AG04449 (cell line): ENCODE data around the gene VSNL1.

Experiments
- CTCF ChIA-PET: fragments of 350-600 bp; formaldehyde crosslinking; extraction: SDS; loops from one replicate; lab custom pipeline; 2021; ENCODE audit warnings: antibody characterized with exemption; lab: Yijun Ruan, JAX
- POLR2A ChIA-PET: fragments of 400-600, 350-600 bp; formaldehyde crosslinking; extraction: SDS; loops from one replicate; lab custom pipeline; 2020; ENCODE audit warnings: antibody characterized with exemption, inconsistent platforms; lab: Yijun Ruan, JAX
- DNase-seq: peaks from one replicate; pipeline ENCODE4 v3.0.0-alpha.2; 2010; ENCODE audit warnings: low read depth, low spot score
- H3K4me3 ChIP-seq: 2 replicates; pipeline ENCODE4 v1.5.1; 2011; ENCODE audit warnings: low read depth, mild to moderate bottlenecking, control low read depth, low read length
- CTCF ChIP-seq: IDR thresholded peaks from one replicate; pipeline ENCODE4 v1.5.1; 2011; ENCODE audit warnings: mild to moderate bottlenecking, moderate library complexity, low read length, control low read depth, inconsistent platforms; ENCODE audit not compliant: insufficient read depth; ENCODE audit errors: missing control alignments

VSNL1 gene

GRCh38 chr2:17529771-17530170, 10.7 kb upstream of the VSNL1 start:
- ChIA-PET POLR2A (no interaction called here), CTCF (no interaction called here)
- no peak overlapping the region for H3K4me3 ChIP-seq
- TF ChIP-seq CTCF = no peak
- no peak for DNase-seq

- no peak overlapping the region for H3K4me3 ChIP-seq
- ChIA-PET POLR2A (no interaction called here), CTCF (no interaction called here)
- DNase-seq = no peak
- TF ChIP-seq CTCF = no peak
These were observed 7.0 kb upstream of the VSNL1 start for GRCh38 chr2:17533546-17533945.

GRCh38 chr2:17536416-17536815, 4.1 kb upstream of the VSNL1 start:
- no peak for TF ChIP-seq CTCF
- ChIA-PET CTCF (no interaction called here), POLR2A (no interaction called here)
- H3K4me3 ChIP-seq = no peak overlapping the region
- DNase-seq = no peak

- ChIA-PET CTCF (interaction anchor here (1.2 to 1.8 kb wide), 2 partner anchors 108 to 134 kb away, joined by 3 to 7 read pairs; no protein-coding TSS in a partner anchor), POLR2A (interaction anchor here (0.7 to 1.0 kb wide), 2 partner anchors 32 to 108 kb away, joined by 3 read pairs; no protein-coding TSS in a partner anchor)
- peak overlapping the region; percentile 59 for H3K4me3 ChIP-seq
- TF ChIP-seq CTCF = no peak
- no peak for DNase-seq
These were observed 2.3 kb upstream of the VSNL1 start for GRCh38 chr2:17538022-17538843.

GRCh38 chr2:17538844-17539554, 1.5 kb upstream of the VSNL1 start:
- ChIA-PET POLR2A (interaction anchor here (1.0 kb wide), 1 partner anchor 107 kb away, joined by 3 read pairs; no protein-coding TSS in a partner anchor), CTCF (interaction anchor here (1.2 to 1.8 kb wide), 3 partner anchors 15 to 133 kb away, joined by 3 to 7 read pairs (median 3); no protein-coding TSS in a partner anchor)
- no peak for TF ChIP-seq CTCF
- DNase-seq = no peak
- peak overlapping the region; percentile 59 for H3K4me3 ChIP-seq

- POLR2A ChIA-PET = no interaction called here
- H3K4me3 ChIP-seq = peak overlapping the region; percentile 56
- CTCF ChIA-PET = interaction anchor here (1.7 kb wide), 1 partner anchor 16 kb away, joined by 3 read pairs; no protein-coding TSS in a partner anchor
- DNase-seq = no peak
- no peak for TF ChIP-seq CTCF
These were observed 844 bp upstream of the VSNL1 start for GRCh38 chr2:17539611-17540092.
